ENCODE measurements around the gene HPRT1.
"Not testable (repeated sequence)": the region's sequence is repeated elsewhere in the genome, so short reads cannot be mapped to it uniquely, and the experiment has no call there.

The HPRT1 gene

DNA sequence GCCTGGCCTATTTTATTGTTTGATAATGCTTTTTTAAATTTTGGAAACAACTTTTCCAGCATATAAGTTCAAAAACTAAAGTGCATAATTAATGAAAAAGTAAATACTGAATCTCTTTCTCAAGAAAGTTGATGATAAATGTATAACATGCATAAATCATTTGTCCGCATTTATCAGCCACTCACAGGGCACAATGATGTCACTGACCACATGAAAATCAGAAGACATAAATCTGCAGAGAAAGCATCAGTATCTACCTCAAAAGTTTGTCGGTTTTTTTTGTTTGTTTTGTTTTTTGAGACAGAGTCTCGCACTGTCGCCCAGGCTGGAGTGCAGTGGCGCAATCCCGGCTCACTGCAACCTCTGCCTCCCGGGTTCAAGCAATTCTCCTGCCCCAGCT is 5.5 kb upstream of the HPRT1 start:
- ATAC-seq (replicated peaks) (no peak), DNase-seq (no peak)
- H3K4me3 Mint-ChIP-seq, result no peak overlapping the region
- H3K27me3 Mint-ChIP-seq, result no peaks in the 10 kb centered on the region
- no peaks in the 10 kb centered on the region for H3K36me3 Mint-ChIP-seq (ENCODE audit: insufficient read depth)
- H3K27ac Mint-ChIP-seq, result no peak overlapping the region
- no peaks in the 10 kb centered on the region for H3K4me1 Mint-ChIP-seq (ENCODE audit: low read depth in 2 of 2)
- H3K9me3 Mint-ChIP-seq, result no peaks in the 10 kb centered on the region

DNA sequence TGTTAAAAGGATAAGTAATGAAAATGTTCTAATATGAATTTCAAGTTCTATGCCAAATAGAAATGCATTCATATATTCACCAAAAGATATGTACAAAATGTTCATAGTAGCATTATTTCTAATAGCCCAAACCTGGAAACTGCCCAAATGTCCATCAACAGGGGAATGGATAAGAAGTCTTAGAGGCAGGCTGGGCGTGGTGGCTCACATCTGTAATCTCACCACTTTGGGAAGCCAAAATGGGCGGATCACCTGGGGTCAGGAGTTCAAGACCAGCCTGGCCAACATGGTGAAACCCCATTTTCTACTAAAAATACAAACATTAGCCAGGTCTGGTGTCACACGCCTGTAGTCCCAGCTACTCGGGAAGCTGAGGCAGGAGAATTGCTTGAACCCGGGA is 2.3 kb upstream of the HPRT1 start:
- Mint-ChIP-seq H3K9me3 (no peaks in the 10 kb centered on the region), H3K27me3 (no peaks in the 10 kb centered on the region), H3K27ac (no peak overlapping the region), H3K36me3 (ENCODE audit: insufficient read depth) (no peaks in the 10 kb centered on the region), H3K4me1 (ENCODE audit: low read depth in 2 of 2) (peaks cover 3 to 9% of the 10 kb centered on the region in 2 donors), H3K4me3 (no peak overlapping the region)
- DNase-seq (no peak), ATAC-seq (replicated peaks) (no peak)

DNA sequence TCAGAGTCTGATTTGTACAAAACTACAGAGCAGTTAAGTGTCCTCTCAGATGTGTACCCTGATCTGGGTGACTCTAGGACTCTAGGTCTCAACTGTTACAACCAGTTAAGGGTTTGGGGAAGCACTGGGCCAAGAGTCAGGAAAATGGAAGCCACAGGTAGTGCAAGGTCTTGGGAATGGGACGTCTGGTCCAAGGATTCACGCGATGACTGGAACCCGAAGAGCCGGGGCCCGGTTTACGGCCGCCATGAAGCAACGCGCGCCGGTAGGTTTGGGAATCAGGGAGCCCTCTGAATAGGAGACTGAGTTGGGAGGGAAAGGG is 321 bp upstream of the HPRT1 start:
- no peaks in the 10 kb centered on the region for H3K9me3 Mint-ChIP-seq
- H3K4me3 Mint-ChIP-seq, result peak overlapping the region; percentile 86 to 88
- peaks cover 3 to 9% of the 10 kb centered on the region in 2 donors for H3K4me1 Mint-ChIP-seq (ENCODE audit: low read depth in 2 of 2)
- H3K36me3 Mint-ChIP-seq (ENCODE audit: insufficient read depth), result no peaks in the 10 kb centered on the region
- no peak for DNase-seq
- no peak for ATAC-seq (replicated peaks)
- no peaks in the 10 kb centered on the region for H3K27me3 Mint-ChIP-seq
- H3K27ac Mint-ChIP-seq, result peak overlapping the region; percentile 51 to 69

DNA sequence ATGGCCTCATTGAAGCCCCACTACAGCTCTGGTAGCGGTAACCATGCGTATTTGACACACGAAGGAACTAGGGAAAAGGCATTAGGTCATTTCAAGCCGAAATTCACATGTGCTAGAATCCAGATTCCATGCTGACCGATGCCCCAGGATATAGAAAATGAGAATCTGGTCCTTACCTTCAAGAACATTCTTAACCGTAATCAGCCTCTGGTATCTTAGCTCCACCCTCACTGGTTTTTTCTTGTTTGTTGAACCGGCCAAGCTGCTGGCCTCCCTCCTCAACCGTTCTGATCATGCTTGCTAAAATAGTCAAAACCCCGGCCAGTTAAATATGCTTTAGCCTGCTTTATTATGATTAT is 876 bp downstream of the HPRT1 start:
- DNase-seq, result peak in 1 of 3 experiments; percentile 1
- H3K9me3 Mint-ChIP-seq, result no peaks in the 10 kb centered on the region
- peak overlapping the region in 1 of 2 donors; percentile 62 for H3K27ac Mint-ChIP-seq
- peak overlapping the region; percentile 86 to 88 for H3K4me3 Mint-ChIP-seq
- peaks cover 3 to 9% of the 10 kb centered on the region in 2 donors for H3K4me1 Mint-ChIP-seq (ENCODE audit: low read depth in 2 of 2)
- no peaks in the 10 kb centered on the region for H3K27me3 Mint-ChIP-seq
- ATAC-seq (replicated peaks), result no peak
- no peaks in the 10 kb centered on the region for H3K36me3 Mint-ChIP-seq (ENCODE audit: insufficient read depth)

DNA sequence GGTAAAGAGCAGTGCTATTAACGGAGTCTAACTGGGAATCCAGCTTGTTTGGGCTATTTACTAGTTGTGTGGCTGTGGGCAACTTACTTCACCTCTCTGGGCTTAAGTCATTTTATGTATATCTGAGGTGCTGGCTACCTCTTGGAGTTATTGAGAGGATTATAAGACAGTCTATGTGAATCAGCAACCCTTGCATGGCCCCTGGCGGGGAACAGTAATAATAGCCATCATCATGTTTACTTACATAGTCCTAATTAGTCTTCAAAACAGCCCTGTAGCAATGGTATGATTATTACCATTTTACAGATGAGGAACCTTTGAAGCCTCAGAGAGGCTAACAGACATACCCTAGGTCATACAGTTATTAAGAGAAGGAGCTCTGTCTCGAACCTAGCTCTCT is 1.5 kb downstream of the HPRT1 start:
- DNase-seq, result no peak
- H3K27me3 Mint-ChIP-seq, result no peaks in the 10 kb centered on the region
- no peaks in the 10 kb centered on the region for H3K36me3 Mint-ChIP-seq (ENCODE audit: insufficient read depth)
- no peaks in the 10 kb centered on the region for H3K9me3 Mint-ChIP-seq
- ATAC-seq (replicated peaks), result no peak
- peaks cover 3 to 9% of the 10 kb centered on the region in 2 donors for H3K4me1 Mint-ChIP-seq (ENCODE audit: low read depth in 2 of 2)
- H3K27ac Mint-ChIP-seq, result no peak overlapping the region
- peak overlapping the region; percentile 86 to 88 for H3K4me3 Mint-ChIP-seq

DNA sequence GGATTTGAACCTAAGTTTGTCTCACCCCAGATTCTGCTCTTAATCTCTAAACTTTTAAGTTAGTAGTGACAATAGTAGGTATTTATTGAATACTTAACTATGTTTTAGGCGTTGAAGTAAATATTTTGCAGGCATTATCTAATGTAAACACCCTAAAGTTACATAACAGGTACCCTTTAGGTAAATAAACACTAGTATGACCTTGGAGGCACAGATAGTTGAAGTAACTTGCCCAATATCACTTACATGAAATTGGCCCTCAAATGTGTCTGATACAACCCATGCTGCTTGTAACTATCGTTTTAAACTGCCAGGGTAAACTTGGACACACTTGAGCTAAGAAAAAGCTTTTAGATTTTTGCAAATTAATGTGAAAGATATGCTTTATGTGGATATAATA is 3.0 kb downstream of the HPRT1 start:
- Mint-ChIP-seq H3K4me1 (ENCODE audit: low read depth in 2 of 2) (peaks cover 3 to 9% of the 10 kb centered on the region in 2 donors), H3K4me3 (no peak overlapping the region), H3K9me3 (no peaks in the 10 kb centered on the region), H3K27me3 (no peaks in the 10 kb centered on the region), H3K36me3 (ENCODE audit: insufficient read depth) (peaks cover 5% of the 10 kb centered on the region), H3K27ac (no peak overlapping the region)
- DNase-seq (no peak), ATAC-seq (replicated peaks) (no peak)

DNA sequence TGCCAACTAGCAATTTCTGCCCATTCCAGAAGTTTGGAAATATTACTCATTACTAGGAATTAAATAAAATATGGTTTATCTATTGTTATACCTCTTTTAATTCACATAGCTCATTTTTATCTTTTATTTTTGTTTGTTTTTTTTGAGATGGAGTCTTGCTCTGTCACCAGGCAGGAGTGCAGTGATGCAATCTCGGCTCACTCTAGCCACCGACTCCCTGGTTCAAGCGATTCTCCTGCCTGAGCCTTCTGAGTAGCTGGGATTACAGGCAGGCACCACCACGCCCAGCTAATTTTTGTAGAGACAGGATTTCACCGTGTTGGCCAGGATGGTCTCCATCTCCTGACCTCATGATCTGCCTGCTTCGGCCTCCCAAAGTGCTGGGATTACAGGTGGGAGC is 4.5 kb downstream of the HPRT1 start:
- not testable (repeated sequence) for H3K4me3 Mint-ChIP-seq; H3K9me3 Mint-ChIP-seq; ATAC-seq (replicated peaks); DNase-seq; H3K27me3 Mint-ChIP-seq; H3K27ac Mint-ChIP-seq; H3K4me1 Mint-ChIP-seq (ENCODE audit: low read depth in 2 of 2)
- H3K36me3 Mint-ChIP-seq (ENCODE audit: insufficient read depth), result peaks cover 11% of the 10 kb centered on the region

DNA sequence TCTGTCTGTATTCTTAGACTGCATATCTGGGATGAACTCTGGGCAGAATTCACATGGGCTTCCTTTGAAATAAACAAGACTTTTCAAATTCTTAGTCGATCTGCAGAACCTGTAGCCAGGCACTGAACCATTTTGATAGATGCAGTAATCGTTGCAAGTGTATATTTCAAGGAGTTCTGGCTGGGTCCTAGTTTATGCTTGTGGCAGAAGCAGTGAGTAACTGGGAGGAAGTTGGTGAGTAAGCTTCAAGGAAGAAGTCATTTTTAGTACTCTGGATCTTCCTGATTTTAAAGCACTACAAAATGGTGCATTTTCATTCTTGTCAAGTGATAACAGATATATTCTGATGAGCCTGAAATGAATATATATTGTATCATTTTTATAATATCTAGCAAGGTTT is 9.5 kb downstream of the HPRT1 start:
- ATAC-seq (replicated peaks), result no peak
- no peak for DNase-seq
- Mint-ChIP-seq H3K9me3 (no peaks in the 10 kb centered on the region), H3K4me1 (ENCODE audit: low read depth in 2 of 2) (no peaks in the 10 kb centered on the region), H3K4me3 (no peak overlapping the region), H3K27me3 (no peaks in the 10 kb centered on the region), H3K27ac (no peak overlapping the region), H3K36me3 (ENCODE audit: insufficient read depth) (peaks cover 13% of the 10 kb centered on the region)

DNA sequence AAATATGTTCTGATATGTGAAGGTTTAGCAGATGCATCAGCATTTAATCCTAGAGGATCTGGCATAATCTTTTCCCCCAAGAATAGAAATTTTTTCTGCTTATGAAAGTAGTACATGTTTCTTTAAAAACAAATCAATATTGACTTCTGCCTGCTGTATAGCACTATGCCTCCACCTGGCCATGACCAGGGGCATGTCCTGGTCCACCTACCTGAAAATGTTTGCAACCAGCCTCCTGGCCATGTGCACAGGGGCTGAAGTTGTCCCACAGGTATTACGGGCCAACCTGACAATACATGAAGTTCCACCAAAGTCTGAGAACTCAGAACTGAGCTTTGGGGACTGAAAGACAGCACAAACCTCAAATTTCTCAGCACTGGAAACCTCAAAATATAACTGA is 10.0 kb downstream of the HPRT1 start:
- H3K36me3 Mint-ChIP-seq (ENCODE audit: insufficient read depth), result peaks cover 19% of the 10 kb centered on the region
- DNase-seq, result no peak
- ATAC-seq (replicated peaks), result no peak

DNA sequence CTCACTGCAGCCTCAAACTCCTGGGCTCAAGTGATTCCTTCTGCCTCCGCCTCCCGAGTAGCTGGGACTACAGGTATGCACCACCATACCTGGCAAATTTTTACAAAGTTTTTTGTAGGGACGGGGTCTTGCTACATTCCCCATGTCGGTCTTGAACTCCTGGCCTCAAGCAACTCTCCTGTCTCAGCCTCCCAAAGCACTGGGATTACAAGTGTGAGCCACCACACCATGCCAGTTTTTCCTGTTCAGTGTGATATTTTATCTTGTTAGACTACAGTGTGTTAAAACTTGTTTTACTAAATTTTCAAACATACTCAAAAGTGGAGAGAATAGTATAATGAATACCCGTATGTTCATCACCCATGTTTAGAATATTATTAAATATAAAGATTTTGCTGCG is 12.1 kb downstream of the HPRT1 start:
- ATAC-seq (replicated peaks) (no peak), DNase-seq (no peak)
- no peaks in the 10 kb centered on the region for H3K27me3 Mint-ChIP-seq
- H3K27ac Mint-ChIP-seq, result peak overlapping the region in 1 of 2 donors; percentile 38
- no peaks in the 10 kb centered on the region for H3K9me3 Mint-ChIP-seq
- no peak overlapping the region for H3K4me3 Mint-ChIP-seq
- H3K4me1 Mint-ChIP-seq (ENCODE audit: low read depth in 2 of 2), result no peaks in the 10 kb centered on the region
- peaks cover 24% of the 10 kb centered on the region for H3K36me3 Mint-ChIP-seq (ENCODE audit: insufficient read depth)

More for the DNA sequence above, 10.0 kb downstream of the HPRT1 start:
- Mint-ChIP-seq H3K27ac (no peak overlapping the region), H3K27me3 (no peaks in the 10 kb centered on the region), H3K4me1 (ENCODE audit: low read depth in 2 of 2) (no peaks in the 10 kb centered on the region), H3K4me3 (no peak overlapping the region), H3K9me3 (no peaks in the 10 kb centered on the region)

DNA sequence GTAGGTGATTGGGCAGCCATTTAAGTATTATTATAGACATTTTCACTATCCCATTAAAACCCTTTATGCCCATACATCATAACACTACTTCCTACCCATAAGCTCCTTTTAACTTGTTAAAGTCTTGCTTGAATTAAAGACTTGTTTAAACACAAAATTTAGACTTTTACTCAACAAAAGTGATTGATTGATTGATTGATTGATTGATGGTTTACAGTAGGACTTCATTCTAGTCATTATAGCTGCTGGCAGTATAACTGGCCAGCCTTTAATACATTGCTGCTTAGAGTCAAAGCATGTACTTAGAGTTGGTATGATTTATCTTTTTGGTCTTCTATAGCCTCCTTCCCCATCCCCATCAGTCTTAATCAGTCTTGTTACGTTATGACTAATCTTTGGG is 16.3 kb downstream of the HPRT1 start:
- H3K27me3 Mint-ChIP-seq, result no peaks in the 10 kb centered on the region
- no peak for ATAC-seq (replicated peaks)
- H3K4me1 Mint-ChIP-seq (ENCODE audit: low read depth in 2 of 2), result no peaks in the 10 kb centered on the region
- H3K4me3 Mint-ChIP-seq, result no peak overlapping the region
- H3K27ac Mint-ChIP-seq, result no peak overlapping the region
- H3K9me3 Mint-ChIP-seq, result no peaks in the 10 kb centered on the region
- H3K36me3 Mint-ChIP-seq (ENCODE audit: insufficient read depth), result peaks cover 13% of the 10 kb centered on the region
- no peak for DNase-seq

DNA sequence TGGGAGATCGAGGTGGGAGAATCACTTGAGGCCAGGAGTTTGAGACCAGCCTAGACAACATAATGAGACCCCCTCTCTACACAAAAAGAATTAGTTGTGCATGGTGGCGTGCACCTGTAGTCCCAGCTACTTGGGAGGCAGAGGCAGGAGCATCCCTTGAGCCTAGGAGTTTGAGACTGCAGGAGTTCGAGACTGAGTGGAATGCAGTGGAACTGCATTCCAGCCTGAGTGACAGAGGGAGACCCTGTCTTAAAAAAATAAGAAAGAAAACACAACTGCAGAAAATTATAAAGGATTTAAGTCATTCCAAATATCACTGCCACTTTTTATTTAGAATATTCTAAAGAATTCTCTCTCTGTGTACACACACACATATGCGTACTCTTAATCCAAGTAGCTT is 18.4 kb downstream of the HPRT1 start:
- Mint-ChIP-seq H3K4me3 (no peak overlapping the region), H3K27me3 (no peaks in the 10 kb centered on the region), H3K9me3 (no peaks in the 10 kb centered on the region), H3K36me3 (ENCODE audit: insufficient read depth) (peaks cover 17% of the 10 kb centered on the region), H3K4me1 (ENCODE audit: low read depth in 2 of 2) (no peaks in the 10 kb centered on the region), H3K27ac (no peak overlapping the region)
- DNase-seq, result no peak
- ATAC-seq (replicated peaks), result no peak

DNA sequence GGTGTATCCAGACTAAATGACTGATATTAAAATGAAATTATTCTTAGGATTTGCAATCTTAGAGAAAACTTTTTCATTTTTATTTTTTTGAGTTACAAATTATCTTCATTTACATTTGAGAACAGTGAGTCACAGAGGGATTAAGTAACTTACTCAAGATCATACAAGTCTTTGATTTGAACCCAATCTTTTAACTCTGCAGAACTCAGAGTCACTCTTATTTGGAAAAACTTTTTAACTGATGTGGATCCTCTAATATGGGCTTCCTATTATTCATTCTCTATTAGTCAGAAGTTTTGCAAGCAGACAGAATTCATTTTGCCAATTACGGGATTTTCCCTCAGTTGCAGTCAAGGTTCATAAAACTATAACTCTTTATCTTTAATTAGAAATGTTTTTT is 20.1 kb downstream of the HPRT1 start:
- ATAC-seq (replicated peaks) (no peak), DNase-seq (no peak)
- no peaks in the 10 kb centered on the region for H3K4me1 Mint-ChIP-seq (ENCODE audit: low read depth in 2 of 2)
- peaks cover 9% of the 10 kb centered on the region for H3K36me3 Mint-ChIP-seq (ENCODE audit: insufficient read depth)
- no peaks in the 10 kb centered on the region for H3K9me3 Mint-ChIP-seq
- H3K4me3 Mint-ChIP-seq, result no peak overlapping the region
- no peaks in the 10 kb centered on the region for H3K27me3 Mint-ChIP-seq
- H3K27ac Mint-ChIP-seq, result no peak overlapping the region

DNA sequence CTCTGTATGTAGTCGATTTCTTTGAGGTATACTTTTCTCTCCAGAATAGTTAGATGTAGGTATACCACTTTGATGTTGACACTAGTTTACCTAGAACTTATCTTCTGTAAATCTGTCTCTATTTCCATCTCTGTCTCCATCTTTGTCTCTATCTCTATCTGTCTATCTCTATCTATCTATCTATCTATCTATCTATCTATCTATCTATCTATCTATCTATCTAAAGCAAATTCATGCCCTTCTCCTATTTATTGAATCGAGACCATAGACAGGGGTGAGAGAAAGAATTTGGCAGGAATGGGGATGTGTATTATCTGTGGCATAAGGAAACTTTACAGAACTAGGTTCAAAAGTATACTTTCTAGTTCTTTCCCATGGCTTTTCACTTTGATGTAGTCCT is 21.4 kb downstream of the HPRT1 start:
- H3K36me3 Mint-ChIP-seq (ENCODE audit: insufficient read depth), result peaks cover 6% of the 10 kb centered on the region
- H3K4me1 Mint-ChIP-seq (ENCODE audit: low read depth in 2 of 2), result no peaks in the 10 kb centered on the region
- no peak overlapping the region for H3K4me3 Mint-ChIP-seq
- no peaks in the 10 kb centered on the region for H3K27me3 Mint-ChIP-seq
- DNase-seq, result no peak
- no peak overlapping the region for H3K27ac Mint-ChIP-seq
- H3K9me3 Mint-ChIP-seq, result no peaks in the 10 kb centered on the region
- no peak for ATAC-seq (replicated peaks)

DNA sequence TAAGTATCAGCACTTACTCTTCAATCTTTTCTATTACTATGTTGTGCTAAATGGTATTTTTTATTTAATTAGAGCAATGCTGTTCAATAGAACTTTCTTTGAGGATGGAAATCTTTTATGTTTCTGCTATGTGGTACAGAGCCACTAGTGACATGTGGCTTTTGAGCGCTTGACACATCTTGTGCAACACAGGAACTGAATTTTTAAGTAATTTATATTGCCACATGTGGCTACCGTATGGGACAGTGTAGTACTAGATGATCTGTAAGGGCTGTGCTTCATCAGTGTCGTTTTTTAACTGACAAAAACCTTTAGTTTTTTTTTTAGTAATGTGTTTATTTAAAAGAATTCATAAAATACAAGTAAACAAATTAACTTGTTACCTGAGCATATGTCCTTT is 22.4 kb downstream of the HPRT1 start:
- H3K4me3 Mint-ChIP-seq, result no peak overlapping the region
- no peaks in the 10 kb centered on the region for H3K9me3 Mint-ChIP-seq
- H3K36me3 Mint-ChIP-seq (ENCODE audit: insufficient read depth), result peaks cover 4% of the 10 kb centered on the region
- no peaks in the 10 kb centered on the region for H3K4me1 Mint-ChIP-seq (ENCODE audit: low read depth in 2 of 2)
- H3K27ac Mint-ChIP-seq, result no peak overlapping the region
- H3K27me3 Mint-ChIP-seq, result no peaks in the 10 kb centered on the region
- no peak for ATAC-seq (replicated peaks)
- DNase-seq, result no peak
